ENCODE results near the gene HSF5.
A peak's percentile ranks its signal among the peaks of the same experiment; 100 is the strongest.

The HSF5 gene

DNA sequence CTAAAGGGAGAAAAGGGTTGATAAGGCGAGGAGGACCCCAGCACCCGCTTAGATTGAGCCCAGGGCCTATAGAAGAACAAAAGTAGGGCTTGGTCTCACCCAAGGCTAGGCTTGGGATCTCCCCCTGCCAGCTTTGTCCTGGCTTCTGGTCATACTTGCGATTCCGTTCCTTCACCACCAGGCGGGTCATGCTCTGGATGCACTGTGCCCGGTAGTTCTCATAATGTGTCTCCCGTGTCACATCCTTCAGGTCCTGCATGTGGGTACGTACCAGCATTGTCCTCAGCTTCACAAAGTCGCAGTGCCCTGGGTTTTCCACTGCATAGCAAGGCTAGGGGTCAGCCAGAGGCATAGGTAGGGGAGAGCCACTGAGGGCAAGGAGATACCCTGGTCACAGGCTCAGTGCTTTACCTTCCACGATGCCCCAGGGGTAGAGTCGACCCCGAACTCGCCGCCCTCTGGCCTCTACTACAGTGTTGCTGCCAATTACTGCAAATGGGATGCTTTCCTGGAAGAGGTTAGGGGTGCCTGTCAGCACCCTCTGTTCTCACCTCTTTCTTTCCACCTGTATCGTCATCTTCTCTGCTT lies 32.7 kb upstream of the HSF5 start (continued):
- no peak for TF ChIP-seq TCF4 (CRISPR knock-in tag; IDR thresholded peaks at IDR 0.05; ENCODE audit: borderline replicate concordance)
- no peak for TF ChIP-seq ZC3H10 (CRISPR knock-in tag; IDR thresholded peaks at IDR 0.05)
- TF ChIP-seq ESRRG (CRISPR knock-in tag; IDR thresholded peaks at IDR 0.05): no peak
- TF ChIP-seq, protein P1, sequence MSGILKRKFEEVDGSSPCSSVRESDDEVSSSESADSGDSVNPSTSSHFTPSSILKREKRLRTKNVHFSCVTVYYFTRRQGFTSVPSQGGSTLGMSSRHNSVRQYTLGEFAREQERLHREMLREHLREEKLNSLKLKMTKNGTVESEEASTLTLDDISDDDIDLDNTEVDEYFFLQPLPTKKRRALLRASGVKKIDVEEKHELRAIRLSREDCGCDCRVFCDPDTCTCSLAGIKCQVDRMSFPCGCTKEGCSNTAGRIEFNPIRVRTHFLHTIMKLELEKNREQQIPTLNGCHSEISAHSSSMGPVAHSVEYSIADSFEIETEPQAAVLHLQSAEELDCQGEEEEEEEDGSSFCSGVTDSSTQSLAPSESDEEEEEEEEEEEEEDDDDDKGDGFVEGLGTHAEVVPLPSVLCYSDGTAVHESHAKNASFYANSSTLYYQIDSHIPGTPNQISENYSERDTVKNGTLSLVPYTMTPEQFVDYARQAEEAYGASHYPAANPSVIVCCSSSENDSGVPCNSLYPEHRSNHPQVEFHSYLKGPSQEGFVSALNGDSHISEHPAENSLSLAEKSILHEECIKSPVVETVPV (CRISPR knock-in tag; IDR thresholded peaks at IDR 0.05): no peak
- TF ChIP-seq, protein P2, sequence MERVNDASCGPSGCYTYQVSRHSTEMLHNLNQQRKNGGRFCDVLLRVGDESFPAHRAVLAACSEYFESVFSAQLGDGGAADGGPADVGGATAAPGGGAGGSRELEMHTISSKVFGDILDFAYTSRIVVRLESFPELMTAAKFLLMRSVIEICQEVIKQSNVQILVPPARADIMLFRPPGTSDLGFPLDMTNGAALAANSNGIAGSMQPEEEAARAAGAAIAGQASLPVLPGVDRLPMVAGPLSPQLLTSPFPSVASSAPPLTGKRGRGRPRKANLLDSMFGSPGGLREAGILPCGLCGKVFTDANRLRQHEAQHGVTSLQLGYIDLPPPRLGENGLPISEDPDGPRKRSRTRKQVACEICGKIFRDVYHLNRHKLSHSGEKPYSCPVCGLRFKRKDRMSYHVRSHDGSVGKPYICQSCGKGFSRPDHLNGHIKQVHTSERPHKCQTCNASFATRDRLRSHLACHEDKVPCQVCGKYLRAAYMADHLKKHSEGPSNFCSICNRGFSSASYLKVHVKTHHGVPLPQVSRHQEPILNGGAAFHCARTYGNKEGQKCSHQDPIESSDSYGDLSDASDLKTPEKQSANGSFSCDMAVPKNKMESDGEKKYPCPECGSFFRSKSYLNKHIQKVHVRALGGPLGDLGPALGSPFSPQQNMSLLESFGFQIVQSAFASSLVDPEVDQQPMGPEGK (CRISPR knock-in tag; IDR thresholded peaks at IDR 0.05; ENCODE audit: borderline replicate concordance): no peak
- TF ChIP-seq ZNF565 (CRISPR knock-in tag; conservative IDR thresholded peaks at IDR 0.05; ENCODE audit: low read depth): no peak

- TF ChIP-seq TSHZ2 (CRISPR knock-in tag; IDR thresholded peaks at IDR 0.05) (peak; percentile 10; the same call in 1 of the 2 replicates), GLIS3 (CRISPR knock-in tag; IDR thresholded peaks at IDR 0.05) (peak; percentile 74; the same call in 1 of the 2 replicates), ZNF70 (CRISPR knock-in tag; IDR thresholded peaks at IDR 0.05) (no peak)
- ATAC-seq: peak; percentile 86
Observed at GRCh38 chr17:58517928-58518609, 29.9 kb upstream of the HSF5 start.

DNA sequence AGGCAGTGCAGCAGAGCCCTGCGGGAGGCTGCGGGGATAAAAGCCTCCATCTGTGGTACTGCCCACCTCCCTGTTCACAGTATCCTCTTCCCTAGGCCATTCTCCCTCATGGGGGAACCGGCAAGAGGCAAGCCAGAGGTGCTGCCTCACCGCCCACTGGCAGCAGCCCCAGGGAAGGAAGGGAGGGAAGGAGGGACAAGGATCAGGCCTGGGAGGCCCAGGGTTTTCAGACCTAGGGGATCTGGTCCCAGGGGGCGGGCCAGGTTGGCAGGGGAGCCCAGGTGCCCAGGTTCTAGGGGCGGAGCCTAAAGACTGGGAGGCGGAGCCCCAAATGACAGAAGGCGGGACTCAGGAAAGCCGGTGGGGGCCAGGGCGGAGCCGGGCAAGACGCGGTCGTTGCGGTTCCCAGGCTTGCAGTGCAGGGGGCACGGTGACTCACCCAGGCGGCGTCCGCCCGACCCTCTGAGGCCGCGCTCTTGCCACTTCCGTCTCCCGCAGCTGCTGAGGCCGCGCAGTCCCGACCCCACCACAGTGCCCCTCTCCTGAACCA lies 29.2 kb upstream of the HSF5 start:
- no peak for TF ChIP-seq SNAI2 (CRISPR knock-in tag; IDR thresholded peaks at IDR 0.05)
- TF ChIP-seq CREB5 (CRISPR knock-in tag; IDR thresholded peaks at IDR 0.05; ENCODE audit: low read depth): no peak
- TF ChIP-seq ZNF70 (CRISPR knock-in tag; IDR thresholded peaks at IDR 0.05): no peak
- TF ChIP-seq CSDC2 (CRISPR knock-in tag; IDR thresholded peaks at IDR 0.05): no peak
- TF ChIP-seq OSR1 (CRISPR knock-in tag; IDR thresholded peaks at IDR 0.05): no peak
- TF ChIP-seq ARNTL (CRISPR knock-in tag; IDR thresholded peaks at IDR 0.05; ENCODE audit: borderline replicate concordance, low read depth): no peak
- no peak for TF ChIP-seq RARB (CRISPR knock-in tag; IDR thresholded peaks at IDR 0.05)
- no peak for TF ChIP-seq ESRRG (CRISPR knock-in tag; IDR thresholded peaks at IDR 0.05)
- no peak for TF ChIP-seq ZNF565 (CRISPR knock-in tag; conservative IDR thresholded peaks at IDR 0.05; ENCODE audit: low read depth)
- TF ChIP-seq BACH2 (CRISPR knock-in tag; IDR thresholded peaks at IDR 0.05; ENCODE audit: borderline replicate concordance): no peak
- TF ChIP-seq ZC3H10 (CRISPR knock-in tag; IDR thresholded peaks at IDR 0.05): no peak
- no peak for ATAC-seq

DNA sequence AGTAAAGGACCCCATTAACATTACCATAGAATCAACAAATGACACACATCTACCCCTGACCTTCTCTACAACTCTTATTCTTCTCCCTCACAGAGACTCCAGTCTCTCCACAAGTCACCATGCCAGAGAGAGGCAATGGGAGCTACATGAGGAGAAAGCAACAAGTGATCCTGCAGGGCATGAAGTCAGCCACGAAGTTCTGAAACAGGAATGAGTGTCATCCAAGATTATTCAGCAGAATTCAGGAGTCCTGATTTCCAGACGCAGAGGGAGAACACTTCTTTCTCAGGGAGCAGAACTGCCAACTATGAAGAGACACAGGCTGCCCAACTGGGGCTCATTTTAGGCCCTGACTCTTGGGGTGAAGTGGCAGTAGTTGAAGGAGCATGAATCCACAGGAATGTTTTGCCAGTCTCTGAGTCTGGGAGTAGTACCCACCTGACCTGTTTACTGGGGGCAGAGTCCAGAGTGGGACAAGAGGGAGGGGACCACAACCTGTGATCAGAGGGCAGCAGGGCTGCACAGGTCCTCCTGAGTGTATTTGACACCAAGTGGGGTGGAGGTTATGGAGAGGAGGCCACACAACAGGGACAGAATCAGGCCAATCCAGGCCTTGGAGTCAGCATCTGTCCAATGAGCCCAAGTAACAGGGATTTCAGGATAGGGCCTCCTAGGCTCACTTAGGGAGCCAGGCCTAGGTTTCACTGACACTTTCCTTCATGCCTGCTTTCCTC lies 28.6 kb upstream of the HSF5 start:
- ATAC-seq: no peak
- TF ChIP-seq, protein P1 (CRISPR knock-in tag; IDR thresholded peaks at IDR 0.05): no peak
- TF ChIP-seq CSDC2 (CRISPR knock-in tag; IDR thresholded peaks at IDR 0.05): no peak
- no peak for TF ChIP-seq ZFP30 (CRISPR knock-in tag; IDR thresholded peaks at IDR 0.05)
- TF ChIP-seq CREB5 (CRISPR knock-in tag; IDR thresholded peaks at IDR 0.05; ENCODE audit: low read depth): no peak
- TF ChIP-seq ZFP3 (CRISPR knock-in tag; IDR thresholded peaks at IDR 0.05): no peak
- TF ChIP-seq GLIS3 (CRISPR knock-in tag; IDR thresholded peaks at IDR 0.05): no peak
